Middle frontal gyrus (tissue), 1 donor: ENCODE data around the gene SLC19A1.

Experiments used
- DNase-seq: peaks from one replicate; pipeline ENCODE4 v3.0.0-alpha.2; 2015; ENCODE audit warnings: low spot score; ENCODE audit errors: extremely low spot score

Gene SLC19A1

GRCh38 chr21:45479691-45480675 is 62.3 kb downstream of the SLC19A1 start:
- DNase-seq = no peak

GRCh38 chr21:45478816-45479669 is 63.2 kb downstream of the SLC19A1 start:
- no peak for DNase-seq

GRCh38 chr21:45478115-45478801 is 64.0 kb downstream of the SLC19A1 start:
- DNase-seq = peak; percentile 29

- DNase-seq = no peak
Observed at GRCh38 chr21:45477176-45478114, 64.8 kb downstream of the SLC19A1 start.

DNA sequence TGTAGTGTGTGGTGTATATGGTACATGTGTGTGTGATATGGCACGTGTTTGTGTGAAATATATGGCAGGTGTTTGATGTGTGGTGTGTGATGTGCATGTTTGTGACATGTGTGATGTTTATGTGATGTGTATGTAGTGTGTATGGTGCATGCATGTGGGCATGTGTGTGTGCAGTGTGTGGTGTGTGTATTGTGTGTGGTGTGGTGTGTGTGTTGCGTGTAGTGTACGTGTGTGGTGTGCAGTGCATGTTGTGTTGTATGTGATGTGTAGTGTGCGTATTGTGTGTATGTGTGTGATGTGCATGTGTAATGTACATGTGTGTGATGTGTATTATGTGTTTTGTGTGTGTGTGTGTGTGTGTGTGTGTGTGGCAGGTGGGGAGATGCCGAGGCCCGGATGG is 65.7 kb downstream of the SLC19A1 start:
- no peak for DNase-seq

DNA sequence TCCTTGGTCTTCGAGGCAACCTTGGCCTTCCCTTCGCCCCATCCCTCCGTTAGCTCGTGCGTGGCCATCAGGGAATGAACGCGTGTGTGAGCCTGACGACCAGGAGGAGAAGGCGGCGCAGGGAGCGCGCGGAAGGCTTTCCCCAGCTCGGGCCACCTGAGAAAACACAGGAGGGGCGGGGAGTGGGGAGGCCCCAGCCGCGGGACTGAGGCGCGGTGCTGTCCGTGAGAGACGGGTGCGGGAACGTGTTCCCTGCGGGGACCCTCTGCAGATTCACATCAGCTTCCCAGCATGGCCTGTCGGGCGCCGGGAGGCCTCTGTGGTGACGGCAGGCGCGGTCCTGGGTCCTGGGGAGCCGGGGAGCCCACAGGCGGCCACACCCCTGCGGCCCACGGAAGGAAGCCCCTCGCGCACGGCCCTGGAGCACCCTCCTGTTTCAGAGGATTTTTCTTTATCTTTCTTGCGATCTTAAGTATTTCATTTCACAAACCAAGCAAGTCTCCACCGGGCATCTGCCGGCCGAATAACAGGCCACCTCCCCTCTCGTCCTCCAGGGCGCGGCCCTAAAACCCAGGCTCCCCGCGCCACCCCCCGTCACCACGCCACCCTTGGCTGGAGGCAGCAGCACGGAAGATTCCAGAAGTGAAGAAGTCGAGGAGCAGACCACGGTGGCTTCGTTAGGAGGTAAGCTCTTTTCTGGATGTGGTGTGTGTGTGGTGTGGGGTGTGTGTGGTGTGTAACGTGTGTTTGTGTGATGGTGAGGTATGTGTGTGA is 66.3 kb downstream of the SLC19A1 start:
- no peak for DNase-seq

DNA sequence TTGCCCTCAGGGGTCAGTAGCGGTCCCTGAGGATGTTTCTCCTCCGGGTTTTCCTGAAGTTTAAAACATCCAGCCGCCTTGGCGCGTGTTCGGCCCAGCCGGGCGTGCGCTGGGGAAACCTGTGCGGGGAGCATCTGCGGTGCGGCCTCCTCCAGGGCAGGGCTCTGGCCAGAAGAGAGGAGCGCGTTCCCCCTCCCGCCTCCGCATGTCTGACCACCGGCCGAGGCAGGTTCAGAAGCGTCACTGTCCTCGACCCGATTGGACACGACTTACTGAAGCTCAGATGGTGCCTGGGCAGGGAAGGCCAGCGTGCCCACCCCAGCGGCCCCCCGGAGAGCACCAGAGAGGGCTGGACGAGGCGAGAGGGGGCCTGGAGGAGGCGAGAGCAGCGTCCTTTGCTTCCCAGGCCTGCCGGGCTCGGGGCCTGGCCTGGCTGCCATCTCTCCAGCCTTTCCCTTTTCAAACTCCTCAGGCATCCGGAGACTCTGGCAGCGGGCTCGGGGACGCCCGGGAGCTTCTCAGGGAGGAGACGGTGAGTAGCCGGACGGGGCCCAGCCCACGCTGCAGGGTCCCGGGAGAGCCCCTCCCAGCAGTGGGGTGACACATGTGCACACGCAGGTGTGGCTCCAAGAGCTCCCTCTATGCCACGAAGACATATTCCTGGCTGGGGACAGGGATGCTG is 67.1 kb downstream of the SLC19A1 start:
- no peak for DNase-seq

DNA sequence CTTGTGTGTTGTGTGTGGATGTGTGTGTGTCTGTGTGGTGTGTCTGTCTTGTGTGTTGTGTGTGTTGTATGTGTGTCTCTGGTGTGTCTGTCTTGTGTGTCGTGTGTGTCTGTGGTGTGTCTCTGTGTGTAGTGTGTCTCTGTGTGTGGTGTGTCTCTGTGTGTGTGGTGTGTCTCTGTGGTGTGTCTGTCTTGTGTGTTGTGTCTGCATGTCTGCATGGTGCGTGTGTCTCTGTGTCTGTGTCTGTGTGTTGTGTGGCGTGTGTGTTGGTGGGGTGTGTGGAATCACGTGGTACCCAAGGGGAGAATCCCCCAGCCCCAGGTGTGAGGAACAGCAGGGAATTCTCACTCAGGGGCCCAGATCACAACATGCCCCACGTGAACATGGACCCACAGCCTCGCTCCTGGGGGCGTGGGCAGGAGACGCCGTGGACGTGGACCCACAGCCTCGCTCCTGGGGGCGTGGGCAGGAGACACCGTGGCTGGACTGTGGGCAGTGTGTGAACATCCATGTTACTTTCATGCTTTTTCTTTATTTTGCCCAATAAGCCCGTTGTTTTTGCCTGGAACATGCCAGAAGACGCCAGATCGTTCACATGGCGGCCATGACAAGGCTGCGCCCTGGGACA is 67.8 kb downstream of the SLC19A1 start:
- no peak for DNase-seq

DNA sequence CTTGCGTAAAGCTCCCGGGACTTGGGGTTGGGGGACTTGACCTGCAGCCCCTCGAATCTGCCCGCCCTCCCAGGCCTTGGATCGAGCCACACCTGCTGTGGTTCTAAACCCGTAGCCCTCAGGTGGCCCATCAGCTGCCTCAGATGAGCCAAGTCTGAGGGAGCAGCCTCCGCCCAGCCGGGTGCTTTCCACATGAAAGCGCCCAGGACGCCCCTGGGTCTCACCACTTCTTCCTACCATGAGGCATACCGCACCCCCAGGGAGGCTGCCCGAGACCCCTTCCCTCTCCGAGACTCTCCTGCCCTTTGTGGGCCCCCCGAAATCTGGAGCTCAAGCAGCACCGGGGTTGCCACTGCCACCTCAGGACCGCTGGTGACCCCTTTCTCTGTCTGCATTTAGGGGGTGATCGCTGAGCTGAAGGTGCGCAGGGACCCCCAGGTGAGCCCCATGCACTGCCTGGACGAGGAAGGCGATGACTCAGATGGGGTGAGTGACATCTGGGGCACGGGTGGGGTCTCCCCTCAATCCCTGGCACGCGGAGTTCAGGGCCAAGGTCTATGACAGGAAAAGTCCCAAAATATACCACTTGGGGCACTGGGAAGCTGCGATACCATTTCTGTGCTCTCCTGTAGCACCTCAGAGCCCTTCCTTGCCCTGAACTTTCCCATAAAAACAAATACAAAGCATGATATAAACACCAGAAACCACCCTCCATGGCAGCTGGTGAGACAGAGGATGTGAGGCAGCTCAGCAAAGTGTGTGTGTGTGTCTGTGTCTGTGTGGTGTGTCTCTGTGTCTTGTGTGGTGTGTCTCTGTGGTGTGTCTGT is 68.5 kb downstream of the SLC19A1 start:
- no peak for DNase-seq

DNA sequence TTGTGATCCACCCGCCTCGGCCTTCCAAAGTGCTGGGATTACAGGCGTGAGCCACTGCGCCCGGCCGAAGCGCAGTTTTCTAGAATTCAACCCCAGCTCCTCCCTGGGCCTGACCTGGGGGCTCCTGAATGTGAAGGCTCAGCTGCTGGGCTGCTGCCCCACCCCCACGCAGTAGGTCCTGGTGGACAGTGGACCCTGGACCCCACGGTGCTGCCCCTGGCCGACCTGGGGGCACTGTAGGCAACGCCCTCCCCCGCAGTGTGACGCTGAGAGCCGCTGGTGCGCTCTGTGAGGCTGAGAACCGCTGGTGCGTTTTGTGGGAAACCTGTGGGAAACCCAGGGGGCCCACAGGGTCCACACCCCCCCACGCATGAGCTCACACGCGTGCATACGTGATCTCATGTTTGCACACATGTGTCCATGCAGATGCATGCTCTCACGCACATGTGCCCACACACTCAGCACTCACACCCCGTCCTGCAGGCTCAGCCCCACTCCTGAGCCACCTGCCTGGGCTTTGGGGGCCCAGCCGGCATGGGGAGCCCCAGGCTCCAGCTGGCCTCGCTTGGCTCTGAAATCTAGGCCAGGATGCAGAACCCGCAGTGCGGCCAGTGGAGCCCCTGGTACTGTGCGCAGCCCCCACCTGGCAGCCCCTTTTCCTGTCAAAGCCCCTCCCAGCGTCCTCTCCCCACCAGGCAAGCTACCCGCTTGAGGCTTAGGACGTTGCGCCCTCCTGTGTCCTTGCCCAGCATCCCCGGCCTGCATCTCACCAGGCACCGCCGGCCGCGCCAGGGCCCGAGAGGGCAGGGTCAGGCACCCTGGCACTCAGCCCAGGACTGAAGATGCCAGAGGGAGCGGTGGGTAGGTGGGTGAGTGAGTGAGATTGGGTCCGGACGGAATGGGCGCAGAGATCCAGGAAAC is 69.5 kb downstream of the SLC19A1 start:
- DNase-seq = no peak

GRCh38 chr21:45471525-45472221 is 70.6 kb downstream of the SLC19A1 start:
- DNase-seq = no peak

DNA sequence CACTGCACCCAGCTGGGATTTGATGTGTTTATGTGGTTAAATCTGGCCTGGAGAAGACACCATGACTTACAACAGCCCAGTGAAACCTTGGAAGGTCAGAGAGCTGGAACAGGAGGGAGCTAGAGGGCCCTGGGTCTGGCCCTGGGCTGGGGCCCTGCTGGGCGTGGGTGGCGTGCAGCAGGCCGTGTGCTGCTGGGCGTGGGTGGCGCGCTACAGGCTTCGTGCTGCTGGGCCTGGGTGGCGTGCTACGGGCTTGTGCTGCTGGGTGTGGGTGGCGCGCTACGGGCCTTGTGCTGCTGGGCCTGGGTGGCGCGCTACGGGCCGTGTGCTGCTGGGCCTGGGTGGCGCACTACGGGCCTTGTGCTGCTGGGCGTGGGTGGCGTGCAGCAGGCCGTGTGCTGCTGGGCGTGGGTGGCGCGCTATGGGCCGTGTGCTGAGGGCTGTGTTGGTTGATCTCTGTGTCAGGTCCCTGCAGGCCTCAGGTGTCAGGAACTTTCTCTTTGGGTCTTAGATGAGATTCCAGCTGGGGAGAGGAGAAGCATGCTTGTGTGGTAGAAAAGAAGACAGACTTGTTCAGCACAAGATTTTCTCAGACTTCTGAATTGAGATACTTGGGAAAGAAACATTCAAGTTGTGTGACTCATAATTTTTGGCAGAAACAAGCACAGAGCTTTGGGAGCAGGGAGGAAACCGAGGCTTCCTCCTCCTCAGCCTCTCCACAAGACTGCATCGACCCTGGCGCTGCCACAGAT is 71.3 kb downstream of the SLC19A1 start:
- no peak for DNase-seq

DNA sequence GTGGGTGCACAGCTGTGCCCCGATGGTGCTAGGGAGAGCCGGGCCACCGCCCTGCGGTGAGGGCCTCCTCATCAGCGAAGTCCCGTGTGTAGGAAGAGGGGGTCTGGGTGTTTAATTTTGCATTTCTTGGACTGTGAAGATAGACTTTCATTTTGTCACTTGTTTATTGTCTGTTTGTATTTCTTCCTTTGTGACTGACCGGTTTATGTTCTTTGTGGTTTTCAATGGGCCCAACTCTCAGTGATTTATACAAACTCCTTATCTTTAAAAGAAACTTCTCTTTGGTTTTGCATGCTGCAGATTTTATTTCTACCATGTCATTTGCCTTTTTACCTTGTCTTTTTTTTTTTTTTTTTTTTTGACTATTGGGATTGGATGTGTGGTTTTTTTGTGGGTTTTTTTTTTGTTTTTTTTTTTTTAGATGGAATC is 72.1 kb downstream of the SLC19A1 start:
- no peak for DNase-seq

- DNase-seq = peak; percentile 23
Observed at GRCh38 chr21:45469273-45470086, 72.8 kb downstream of the SLC19A1 start.

- DNase-seq = no peak
Observed at GRCh38 chr21:45468971-45469272, 73.3 kb downstream of the SLC19A1 start.
